Ramos (cell line): ENCODE results near the gene OR5V1.
"Not testable (repeated sequence)": the region's sequence is repeated elsewhere in the genome, so short reads cannot be mapped to it uniquely, and the experiment has no call there.

ENCODE experiments used
- in situ Hi-C: fragments of 300-500 bp; cut with MboI; formaldehyde crosslinking; loops from one replicate; pipeline ENCODE4 v1.14.3; 2022; ENCODE audit warnings: low sequenced_read_pairs; ENCODE audit not compliant: unreplicated experiment

OR5V1 gene

DNA sequence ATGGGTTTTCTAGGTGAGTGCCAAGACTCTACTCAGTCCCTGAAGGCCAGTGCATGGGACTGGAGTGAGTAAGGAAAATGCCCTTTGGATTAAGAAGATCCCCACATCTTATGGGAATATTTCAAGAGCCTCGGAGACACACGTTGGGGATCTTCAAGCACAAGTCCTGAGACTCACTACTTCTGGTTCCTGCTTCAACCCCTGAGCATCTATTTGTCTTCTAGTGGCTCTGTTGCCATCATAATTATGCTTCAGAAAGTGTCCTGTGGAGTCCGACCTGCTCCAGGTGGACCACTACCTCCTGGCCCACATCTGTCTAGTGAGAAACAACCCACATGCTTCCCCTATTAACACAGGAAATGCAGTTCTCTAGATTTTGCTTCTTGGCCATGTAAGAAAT lies at the start of gene OR5V1:
OR5V1 (minus strand) TSS at position 101 of the 400 bp plus-strand sequence. CDS start 12,670 bp downstream, outside the sequence.
- in situ Hi-C loops = no loop called here

- in situ Hi-C loops = no loop called here
These were observed 45.9 kb upstream of the OR5V1 start, which contains the start of gene OR12D1 for GRCh38 chr6:29414588-29414987. Gene OR12D1 (plus strand): TSS chr6:29414928.

DNA sequence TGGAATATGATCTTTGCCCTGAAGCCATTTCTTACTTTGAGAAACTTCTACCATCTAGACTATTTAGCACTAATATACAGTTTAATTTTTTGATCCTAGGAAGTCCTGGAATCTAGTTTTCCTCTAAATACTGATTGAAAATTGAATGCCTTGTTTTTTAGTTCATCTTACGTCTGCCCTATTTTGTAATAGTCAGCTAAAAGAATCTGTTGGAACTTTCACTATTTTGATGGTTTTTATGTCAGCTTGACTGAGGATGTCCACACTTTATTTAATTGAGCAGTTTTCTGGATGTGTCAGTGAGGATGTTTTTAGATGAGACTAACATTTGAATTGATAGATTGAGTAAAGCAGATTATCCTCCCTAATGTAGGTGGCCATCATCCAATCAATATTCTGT lies 35.1 kb upstream of the OR5V1 start:
- in situ Hi-C loops = no loop called here

GRCh38 chr6:29399525-29399924 lies 30.9 kb upstream of the OR5V1 start:
- in situ Hi-C loops = no loop called here

GRCh38 chr6:29395331-29395730 lies 26.7 kb upstream of the OR5V1 start, which contains the start of gene OR12D2:
Gene OR12D2 (plus strand): TSS chr6:29395631. CDS start chr6:29396700, 1,069 bp downstream.
- in situ Hi-C loops = no loop called here

DNA sequence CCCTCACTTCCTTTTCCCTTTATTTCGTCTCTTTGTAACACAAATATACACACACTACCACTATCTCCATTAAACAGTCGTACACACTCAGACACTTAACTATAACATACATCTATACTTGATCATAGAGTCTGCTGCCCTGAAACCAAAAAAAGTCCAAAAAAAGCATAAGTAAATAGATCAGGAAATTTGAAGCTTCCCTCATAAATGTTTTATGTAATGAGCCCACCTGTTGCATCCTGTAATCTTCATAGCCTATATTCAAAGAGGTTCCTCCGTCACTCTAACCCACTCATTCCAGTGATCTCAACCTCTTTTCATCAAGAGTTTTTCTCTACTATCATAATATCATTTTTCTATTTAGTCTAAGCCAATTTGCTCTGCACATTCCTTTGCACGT lies 19.9 kb upstream of the OR5V1 start:
- in situ Hi-C loops = no loop called here

GRCh38 chr6:29376003-29376402 lies 7.3 kb upstream of the OR5V1 start:
- in situ Hi-C loops = no loop called here

GRCh38 chr6:29375191-29375590 lies 6.5 kb upstream of the OR5V1 start, which contains the start of gene OR12D3:
Gene OR12D3 (minus strand): TSS chr6:29375291. CDS start chr6:29375287, 4 bp downstream.
- in situ Hi-C loops = no loop called here

- in situ Hi-C loops = no loop called here
These were observed 13.1 kb downstream of the OR5V1 start for GRCh38 chr6:29355603-29356002.

DNA sequence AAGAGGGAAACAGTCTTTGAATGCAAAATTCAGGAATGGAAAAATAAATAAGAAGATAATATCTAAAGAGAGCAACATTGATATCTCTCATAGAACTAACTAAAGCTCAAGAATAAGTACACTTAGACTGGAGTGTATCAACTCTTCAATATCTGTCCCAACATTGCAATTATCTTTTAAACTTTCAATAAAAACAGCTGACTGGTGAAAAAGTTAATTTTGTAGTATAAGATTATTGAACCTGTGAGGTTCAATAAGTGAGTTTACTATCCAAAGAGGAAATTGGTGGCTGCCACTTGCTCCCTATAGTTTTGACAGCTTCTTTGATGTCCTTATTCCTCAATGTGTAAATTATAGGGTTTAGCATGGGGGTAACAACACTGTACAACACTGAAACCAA lies 13.7 kb downstream of the OR5V1 start:
- in situ Hi-C loops = no loop called here

DNA sequence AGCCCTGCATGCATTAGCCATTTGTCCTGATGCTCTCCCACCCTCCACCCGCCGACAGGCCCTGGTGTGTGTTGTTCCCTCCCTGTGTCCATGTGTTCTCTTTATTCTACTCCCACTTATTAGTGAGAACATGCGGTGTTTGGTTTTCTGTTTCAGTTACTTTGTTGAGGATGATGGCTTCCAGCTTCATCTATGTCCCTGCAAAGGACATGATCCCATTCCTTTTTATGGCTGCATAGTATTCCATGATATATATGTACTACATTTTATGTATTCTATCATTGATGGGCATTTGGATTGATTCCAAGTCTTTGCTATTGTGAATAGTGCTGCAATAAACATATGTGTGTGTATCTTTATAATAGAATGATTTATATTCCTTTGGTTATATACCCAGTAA lies 19.3 kb downstream of the OR5V1 start:
- in situ Hi-C loops = not testable (repeated sequence)

DNA sequence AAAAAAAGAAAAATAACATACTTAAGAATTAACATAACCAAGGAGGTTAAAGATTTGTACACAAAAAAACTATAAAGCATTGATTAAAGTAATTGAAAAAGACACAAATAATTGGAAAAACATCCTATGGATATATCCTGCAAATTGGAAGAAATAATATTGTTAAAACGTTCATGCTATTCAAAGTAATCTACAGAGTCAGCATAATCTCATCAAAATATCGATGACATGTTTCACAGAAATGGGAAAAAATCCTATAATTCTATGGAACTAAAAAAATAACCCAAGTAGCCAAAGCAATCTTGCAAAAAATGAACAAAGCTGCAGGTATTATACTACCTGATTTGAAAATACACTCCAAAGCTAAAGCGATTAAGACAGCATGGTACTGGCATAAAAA lies 23.3 kb downstream of the OR5V1 start:
- in situ Hi-C loops = no loop called here

DNA sequence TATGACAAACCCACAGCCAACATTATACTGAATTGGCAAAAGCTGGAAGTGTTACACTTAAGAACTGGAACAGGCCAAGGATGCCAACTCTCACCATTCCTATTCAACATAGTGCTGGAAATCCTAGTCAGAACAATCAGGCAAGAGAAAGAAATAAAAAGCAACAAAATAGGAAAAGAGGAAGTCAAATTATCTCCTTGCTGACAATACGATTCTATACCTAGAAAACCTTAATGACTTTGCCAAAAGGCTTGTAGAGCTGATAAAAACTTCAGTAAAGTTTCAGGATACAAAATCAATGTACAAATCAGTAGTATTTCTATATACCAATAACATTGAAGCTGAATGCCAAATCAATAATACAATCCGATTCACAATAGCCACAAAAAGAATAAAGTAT lies 32.4 kb downstream of the OR5V1 start:
- in situ Hi-C loops = no loop called here

DNA sequence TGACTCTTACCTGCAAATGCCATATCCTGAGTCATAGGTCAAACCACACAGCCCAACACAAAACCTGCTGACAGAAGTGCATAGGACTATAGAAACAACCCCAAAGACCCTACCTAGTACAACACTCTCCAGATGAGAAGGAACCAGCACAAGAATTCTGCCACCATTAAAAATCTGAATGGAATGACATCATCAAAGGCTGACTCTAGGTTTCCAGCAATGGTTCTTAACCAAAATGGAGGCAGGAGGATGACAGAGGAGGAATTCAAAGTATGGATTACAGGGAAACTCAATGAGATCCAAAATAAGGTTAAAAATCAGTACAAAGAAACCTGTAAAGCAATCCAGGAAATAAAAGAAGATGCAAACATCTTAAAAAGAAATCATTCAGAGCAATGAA lies 36.0 kb downstream of the OR5V1 start:
- in situ Hi-C loops = no loop called here

DNA sequence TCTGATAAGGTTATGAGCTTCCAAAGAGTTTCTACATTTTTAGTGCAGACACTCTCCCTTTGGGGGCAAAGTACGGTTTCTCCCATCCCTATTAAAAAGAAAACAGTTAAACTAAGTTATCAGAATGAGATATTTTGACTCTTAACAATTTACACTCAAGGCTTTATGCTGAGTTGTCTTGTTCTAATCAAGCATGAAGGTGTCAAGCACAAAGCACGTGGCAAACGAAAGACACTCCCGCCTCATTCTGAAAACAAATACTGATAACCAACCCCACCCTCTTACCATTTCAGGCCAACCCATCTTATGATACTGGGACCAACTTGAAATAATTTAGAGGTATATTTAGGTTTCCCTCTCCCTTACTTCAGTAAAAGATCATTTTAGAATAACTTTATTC lies 42.9 kb downstream of the OR5V1 start:
- in situ Hi-C loops = no loop called here

DNA sequence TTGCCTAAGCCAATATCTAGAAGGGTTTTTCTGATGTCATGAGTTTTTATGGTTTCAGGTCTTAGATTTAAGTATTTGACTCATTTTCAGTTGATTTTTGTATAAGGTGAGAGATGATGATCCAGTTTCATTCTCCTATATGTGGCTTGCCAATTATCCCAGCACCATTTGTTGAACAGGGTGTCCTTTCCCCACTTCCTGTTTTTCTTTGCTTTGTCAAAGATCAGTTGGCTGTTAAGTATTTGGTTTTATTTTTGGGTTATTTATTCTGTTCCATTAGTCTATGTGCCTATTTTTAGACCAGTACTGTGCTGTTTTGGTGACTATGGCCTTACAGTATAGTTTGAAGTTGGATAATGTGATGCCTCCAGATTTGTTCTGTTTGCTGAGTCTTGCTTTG lies 45.3 kb downstream of the OR5V1 start:
- in situ Hi-C loops = not testable (repeated sequence)

GRCh38 chr6:29319931-29320330 lies 48.7 kb downstream of the OR5V1 start:
- in situ Hi-C loops = no loop called here
